NOMO-1 treated with dmso at 0.1 percent for 144 hours (cell line): ENCODE measurements around the gene MYADML2.
"Not testable (repeated sequence)": the region's sequence is repeated elsewhere in the genome, so short reads cannot be mapped to it uniquely, and the experiment has no call there.

Experiments used
- DNase-seq: peaks from one replicate; lab custom pipeline; 2025; ENCODE audit not compliant: unreplicated experiment; lab: John Stamatoyannopoulos, UW

MYADML2 gene

DNA sequence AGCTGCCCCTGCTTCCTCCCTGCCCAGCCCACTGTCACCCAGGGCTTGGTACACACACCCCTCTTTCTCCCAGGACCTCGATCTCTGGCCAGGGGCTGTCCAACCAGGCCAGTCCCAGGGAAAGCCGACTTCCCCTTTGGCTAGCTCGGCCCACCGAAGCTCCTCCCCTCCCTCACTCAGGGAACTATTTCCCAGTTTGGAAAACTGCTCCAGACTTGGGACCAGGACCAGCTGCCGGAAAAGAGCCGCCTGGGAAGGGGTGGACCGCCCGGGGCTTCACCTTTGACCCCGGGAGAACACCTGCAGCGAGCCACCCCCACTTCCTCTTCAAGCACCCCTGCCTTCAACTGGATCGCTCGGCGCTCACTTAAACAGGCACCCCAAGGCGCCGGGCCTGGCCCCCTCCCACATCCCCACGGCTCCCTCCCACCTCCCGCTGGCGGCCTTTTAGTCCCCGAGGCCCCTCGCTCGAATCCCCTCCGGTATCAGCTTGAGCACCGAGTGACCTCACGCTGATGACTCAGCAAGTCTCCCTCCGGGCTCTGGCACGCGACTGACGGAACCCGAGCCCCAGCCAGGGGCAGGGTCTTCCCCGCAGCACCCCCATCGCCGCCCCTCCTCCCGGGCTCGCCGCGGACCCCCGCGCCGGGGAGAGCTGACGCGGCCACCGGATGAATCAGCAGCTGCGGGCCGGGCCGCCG lies 20.4 kb downstream of the MYADML2 start:
- peak; percentile 29 for DNase-seq

GRCh38 chr17:81925860-81926450 lies 21.1 kb downstream of the MYADML2 start:
- DNase-seq, result no peak

GRCh38 chr17:81924557-81925532 lies 22.2 kb downstream of the MYADML2 start:
- DNase-seq, result no peak

- DNase-seq, result peak; percentile 80
These were observed 23.5 kb downstream of the MYADML2 start for GRCh38 chr17:81923302-81924260.

DNA sequence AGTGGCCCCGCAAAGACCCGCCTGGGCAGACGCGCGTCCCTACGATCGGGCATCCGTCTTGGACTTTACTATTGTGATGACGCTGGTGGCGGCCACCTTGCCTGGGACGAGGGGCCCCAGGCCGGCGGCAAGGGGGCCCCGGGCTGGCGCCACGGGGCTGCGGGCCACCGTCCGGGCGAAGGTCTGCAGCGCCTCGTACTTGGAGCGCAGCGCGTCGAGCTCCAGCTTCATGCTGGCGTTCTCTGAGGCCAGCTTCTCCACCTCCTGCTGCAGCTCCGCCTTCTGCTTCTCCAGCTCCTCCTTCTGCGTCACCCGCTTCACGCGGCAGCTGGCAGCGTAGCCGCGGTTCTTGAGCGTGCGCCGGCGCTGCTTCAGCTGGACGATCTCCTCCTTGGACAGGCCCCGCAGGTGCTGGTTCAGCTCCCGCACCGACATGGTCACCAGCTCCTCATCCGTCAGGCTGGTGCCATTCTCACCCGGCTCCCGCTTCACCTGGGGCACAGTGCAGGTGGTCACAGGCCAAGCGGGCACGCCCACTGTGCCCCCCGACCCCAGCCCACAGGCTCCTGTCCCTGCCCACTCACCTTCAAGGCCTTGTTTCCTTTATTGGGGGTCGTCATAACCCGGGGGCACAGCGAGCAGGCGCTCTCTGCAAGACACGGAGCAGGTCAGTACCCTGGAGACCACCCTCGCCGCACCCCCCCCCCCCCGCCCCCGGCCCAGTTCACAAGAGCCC lies 24.3 kb downstream of the MYADML2 start:
- DNase-seq, result peak; percentile 76

DNA sequence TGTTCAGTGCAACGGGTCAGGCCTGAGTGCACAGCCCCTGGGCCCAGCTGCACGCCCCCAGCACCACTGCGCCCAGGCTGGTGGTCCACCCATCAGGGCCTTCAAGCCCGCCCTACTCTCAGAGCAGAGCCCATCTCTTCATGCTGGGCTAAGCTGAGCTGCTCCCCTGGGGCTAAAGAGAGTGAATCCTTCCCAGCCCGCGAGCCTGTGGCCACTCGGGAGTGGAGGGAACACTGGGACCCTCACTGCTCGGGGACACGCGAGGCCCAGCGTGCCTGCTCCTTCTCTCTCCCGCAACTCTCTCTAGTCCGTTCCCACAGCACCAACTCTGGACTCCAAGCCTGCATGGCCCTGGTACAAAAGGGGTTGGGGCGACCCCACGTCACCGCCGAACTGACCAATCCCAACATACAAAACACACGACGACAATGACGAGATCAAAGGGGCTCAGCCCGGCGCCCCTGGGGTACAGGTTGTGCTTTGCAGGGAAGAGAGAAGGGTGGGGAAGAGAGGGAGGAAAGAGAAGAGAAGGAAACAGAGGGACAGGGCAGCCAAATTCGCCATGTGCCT lies 25.0 kb downstream of the MYADML2 start:
- no peak for DNase-seq

DNA sequence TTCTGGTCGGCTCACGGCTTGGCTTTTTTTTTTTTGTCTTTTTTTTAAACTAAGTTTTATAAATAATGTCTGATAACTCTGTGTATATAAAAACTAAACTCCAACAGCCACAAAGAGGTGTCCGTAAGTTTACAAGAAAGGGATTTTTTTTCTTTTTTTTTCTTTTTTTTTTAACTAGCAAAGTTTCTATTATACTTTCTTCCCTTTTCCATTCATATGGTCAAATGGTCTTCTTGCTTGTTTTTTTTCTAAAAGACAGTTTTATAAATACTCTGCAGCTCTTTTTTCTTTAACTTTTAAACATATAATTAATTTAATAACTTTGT lies 25.5 kb downstream of the MYADML2 start:
- DNase-seq, result no peak

DNA sequence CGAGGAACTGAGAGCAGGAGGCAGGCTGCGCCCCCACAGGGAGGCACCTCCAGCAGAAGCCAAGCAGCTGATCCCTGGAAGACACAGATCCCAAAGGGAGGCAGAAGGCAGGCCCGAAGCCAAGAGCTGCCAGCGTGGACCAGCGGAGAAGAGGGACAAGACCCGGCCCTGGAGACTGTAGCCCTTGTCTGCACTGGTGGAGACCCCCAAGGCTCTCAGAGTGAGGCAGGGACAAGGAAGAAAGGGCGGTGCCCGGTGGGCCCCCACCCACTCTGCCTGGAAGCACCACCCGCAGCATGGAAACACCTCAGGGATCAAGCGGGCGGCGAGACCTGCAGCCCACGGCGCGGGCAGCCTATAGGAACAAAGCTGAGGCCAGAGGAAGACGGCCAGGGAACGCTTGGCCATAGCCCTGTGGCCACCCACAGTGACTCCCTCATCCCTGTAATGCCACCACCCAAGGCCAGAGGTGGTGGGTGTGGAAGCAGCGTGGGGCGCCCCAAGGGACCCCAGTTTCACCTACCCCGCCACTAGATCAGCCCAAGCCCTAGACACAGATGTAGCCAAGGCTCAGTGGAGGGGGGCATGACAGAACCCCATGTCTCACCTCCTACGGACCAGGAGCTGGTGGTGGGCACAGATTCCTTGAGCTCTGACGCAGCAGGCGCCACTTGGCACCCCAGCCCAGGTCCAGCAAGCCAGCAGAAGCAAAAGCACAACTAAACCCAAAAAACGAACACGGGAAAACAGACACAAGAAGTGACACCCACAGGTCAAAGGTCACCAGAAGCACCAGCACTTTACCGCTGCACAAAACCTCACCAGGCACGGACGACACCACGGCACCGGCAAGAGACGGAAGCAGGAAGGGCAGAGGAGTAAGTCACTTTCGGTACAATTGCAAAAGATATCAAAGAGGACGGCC lies 26.2 kb downstream of the MYADML2 start:
- peak; percentile 88 for DNase-seq

DNA sequence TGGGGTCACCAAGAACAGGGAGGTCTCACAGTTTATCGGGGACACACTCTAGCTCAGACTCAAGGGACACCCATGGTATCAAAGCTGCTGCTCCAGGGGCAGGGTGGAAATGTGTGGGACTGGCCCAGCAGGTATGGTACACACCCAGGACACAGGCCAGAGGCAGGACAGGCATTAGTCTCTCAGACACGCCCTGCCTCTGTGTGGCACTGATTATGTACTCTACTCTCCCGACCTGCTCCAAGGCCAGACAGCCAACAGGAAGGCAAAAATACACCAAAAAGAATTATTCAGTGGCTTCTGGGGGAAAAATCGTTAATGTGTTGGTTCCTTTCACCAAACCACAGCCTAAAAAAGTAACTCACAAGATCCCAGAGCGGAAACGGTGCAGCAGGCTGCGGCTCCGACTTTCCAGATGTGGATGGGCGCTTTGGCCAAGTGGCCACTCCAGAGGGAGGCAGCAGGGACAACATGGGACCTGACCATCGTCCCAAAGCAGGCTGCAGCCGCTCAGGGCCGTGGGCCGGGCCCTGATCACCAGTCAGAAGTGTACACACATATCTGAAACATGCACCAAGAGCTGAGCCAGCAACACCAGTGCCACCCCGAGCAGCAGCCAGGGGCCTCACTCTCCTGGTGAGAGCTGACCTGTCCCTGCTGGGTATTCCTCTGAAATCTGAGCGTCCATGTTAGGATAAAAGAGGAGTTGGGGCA lies 28.0 kb downstream of the MYADML2 start:
- no peak for DNase-seq

- DNase-seq, result not testable (repeated sequence)
These were observed 28.7 kb downstream of the MYADML2 start for GRCh38 chr17:81918333-81918669.

- DNase-seq, result peak; percentile 80
These were observed 29.3 kb downstream of the MYADML2 start, which contains the start of gene SIRT7 for GRCh38 chr17:81917565-81918332. TSS of gene SIRT7 (minus strand) at chr17:81918176. CDS start at chr17:81918131, 45 bp downstream.

GRCh38 chr17:81916234-81917001 lies 30.6 kb downstream of the MYADML2 start:
- DNase-seq, result no peak

DNA sequence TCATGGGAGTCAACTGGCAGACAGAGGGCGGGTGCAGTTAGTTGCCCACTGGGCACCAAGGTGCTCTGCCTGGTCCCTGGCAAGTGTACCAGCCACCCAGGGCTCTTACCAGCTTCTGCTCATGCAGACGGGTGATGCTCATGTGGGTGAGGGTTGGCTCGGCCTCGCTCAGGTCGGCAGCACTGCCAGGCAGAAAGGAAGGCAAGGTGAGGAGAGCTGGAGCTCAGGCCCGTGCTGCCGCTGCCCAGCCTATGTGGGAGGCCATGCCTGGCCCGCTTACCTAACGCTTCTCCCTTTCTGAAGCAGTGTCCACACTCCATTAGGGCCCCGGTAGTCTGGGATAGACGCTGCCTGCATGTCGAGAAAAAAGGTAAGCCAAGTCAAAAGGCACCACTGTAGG lies 31.7 kb downstream of the MYADML2 start:
- DNase-seq, result no peak

GRCh38 chr17:81914103-81914850 lies 32.8 kb downstream of the MYADML2 start:
- no peak for DNase-seq

DNA sequence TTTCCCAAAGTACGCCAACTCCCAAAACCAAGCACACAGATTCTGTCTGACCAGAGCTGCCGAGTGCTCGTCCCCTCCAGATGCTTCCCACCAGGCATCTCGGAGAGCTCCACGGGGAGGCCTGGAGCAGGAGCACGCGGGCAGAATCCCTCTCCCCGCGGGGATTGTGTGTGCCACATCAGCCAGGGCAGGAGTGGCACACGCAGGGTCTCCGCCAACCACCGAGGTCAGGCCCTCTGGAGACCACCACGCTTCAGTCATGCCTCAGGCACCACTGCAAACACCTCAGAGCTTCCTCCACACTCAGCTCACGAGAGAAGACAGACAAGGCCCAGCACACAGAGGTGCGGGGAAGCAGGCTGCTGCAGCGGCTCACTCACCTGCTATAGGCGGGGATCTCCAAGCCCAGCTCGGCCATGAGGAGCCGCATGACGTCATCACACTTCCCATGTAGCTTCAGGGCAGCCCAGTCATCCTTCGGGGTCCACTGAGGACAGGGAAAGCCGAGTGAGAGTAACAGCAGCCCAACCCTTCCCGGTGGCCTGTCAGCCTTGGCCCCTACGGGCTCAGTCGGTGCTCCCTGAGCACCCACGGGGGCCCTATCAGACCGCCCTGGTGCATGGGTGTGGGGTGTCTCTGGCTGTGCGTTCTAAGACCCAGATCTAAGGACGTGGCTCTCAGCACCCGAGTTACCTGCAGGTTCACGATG lies 33.5 kb downstream of the MYADML2 start:
- no peak for DNase-seq
